Dedifferentiated amniotic fluid mesenchymal stem cell (primary cell): Measurements from ENCODE around the gene SPAG16.

Source experiments
- DNase-seq: peaks from one replicate; pipeline ENCODE4 v3.0.0-alpha.2; 2016; ENCODE audit errors: extremely low spot score

Gene SPAG16

GRCh38 chr2:214156971-214157370 lies 872.7 kb downstream of the SPAG16 start:
- DNase-seq, result no peak

GRCh38 chr2:214158851-214159250 lies 874.6 kb downstream of the SPAG16 start:
- no peak for DNase-seq

DNA sequence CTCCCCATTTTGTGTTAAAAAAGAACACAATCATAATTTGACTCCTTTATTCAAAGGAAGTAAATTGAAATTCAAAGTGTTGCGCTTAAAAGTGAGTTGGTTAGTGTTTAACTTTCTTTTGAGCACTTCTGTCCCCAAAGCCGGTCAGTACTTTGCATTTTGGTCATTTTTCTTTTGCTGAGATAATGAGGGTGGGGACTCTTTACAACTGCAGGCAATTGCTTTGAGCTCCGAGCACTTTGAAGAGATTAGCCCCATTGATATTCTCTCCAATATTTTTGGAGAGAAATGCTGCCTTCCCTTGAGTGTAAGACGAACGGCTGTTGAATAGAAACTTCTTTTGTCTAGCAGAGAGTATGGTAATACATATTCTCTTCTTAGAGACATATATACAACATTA lies 885.0 kb downstream of the SPAG16 start:
- no peak for DNase-seq

GRCh38 chr2:214169736-214170135 lies 885.5 kb downstream of the SPAG16 start:
- peak; percentile 51 for DNase-seq

- DNase-seq, result no peak
Measured at GRCh38 chr2:214174563-214174962, 890.3 kb downstream of the SPAG16 start.

DNA sequence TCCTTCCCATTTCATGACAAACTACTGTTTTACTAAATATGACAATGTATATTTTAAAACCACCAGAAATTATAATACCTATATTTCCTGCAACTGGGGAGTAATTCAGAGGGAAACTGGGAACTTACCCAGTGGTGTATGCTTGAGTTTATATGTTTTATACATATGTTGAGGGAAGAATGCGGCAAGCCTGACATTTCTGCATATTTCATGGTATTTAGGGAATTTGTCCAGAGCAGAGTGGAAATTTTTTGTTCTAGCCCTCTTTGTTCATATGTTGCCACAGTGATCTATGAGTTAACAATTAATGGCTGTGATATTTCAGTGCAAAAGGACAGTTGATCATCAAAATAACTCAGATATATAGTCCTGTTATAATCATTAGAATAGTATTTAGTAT lies 895.8 kb downstream of the SPAG16 start:
- DNase-seq, result no peak

- DNase-seq, result no peak
Measured at GRCh38 chr2:214180686-214181085, 896.4 kb downstream of the SPAG16 start.

GRCh38 chr2:214184461-214184860 lies 900.2 kb downstream of the SPAG16 start:
- DNase-seq, result no peak

DNA sequence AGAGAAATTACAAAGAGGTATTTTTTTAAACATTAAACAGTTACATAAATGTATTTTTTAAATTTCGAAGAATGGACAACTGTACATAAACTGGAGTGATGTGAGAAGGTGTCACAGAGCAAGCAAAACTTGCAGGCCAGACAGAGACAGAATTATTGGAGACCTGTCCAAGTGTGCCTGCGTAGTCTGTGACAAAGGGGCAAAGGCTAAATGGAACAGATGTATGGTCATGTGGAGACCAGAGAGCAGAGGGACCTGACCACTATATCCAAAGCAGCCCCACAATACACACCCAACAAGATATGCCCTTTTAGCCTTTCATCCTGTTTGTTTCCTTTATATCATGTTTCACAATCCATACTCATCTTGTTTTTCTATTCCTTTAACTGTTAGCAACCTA lies 901.3 kb downstream of the SPAG16 start:
- DNase-seq, result no peak

- DNase-seq, result peak; percentile 42
Measured at GRCh38 chr2:214192711-214193110, 908.4 kb downstream of the SPAG16 start.

- DNase-seq, result peak; percentile 88
Measured at GRCh38 chr2:214193943-214194342, 909.7 kb downstream of the SPAG16 start.

DNA sequence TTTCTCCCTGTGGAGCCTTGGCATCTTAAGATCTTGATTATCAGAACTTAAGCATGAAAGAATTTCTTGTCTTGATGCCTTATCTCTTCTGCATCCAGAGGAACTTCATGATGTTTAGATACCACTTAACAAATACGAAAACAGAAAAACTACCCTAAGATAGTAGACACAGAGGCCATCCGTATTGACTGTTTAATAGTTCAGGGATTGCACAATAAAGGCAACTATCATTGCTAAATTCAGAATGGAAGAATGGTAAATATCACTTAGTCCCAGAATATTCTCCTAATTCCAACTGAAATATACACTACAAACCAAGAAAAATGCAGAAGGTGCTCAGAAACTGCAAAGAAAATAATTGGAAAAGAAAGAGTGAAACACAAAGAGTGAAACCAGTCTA lies 912.0 kb downstream of the SPAG16 start:
- DNase-seq, result no peak

DNA sequence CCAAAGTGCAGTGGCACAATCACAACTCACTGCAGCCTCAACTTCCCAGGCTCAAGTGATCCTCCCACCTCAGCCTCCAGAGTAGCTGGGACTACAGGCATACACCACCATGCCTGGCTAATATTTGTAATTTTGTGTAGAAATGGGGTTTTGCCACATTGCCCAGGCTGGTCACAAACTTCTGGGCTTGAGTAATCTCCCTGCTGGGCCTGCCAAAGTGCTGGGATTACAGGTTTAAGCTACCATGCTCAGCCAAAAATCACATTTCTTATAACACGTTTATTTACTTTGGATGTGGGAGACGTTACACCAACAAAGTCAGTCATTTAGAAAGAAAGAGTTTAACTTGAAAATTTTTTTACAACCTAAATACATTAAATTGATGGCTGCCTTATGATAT lies 917.6 kb downstream of the SPAG16 start:
- no peak for DNase-seq

DNA sequence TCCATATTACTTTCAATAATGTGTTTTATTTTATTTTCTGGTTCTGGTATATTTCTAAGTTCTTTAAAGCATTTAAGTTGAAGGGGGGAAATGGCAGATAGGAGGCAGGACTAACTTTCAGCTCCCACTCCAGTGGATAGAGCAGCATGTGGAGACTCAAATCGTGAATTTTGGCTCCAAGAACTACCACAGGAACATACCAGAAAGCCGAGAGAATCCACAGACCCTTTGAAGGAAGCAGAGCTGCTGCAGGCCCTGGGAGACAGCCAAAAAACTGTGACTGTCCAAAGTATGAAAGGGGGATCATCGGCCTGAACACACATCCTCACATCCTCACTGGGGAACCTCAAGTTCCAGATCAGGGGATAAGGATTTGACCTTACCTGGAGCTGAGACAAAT lies 919.0 kb downstream of the SPAG16 start:
- DNase-seq, result no peak

- no peak for DNase-seq
Measured at GRCh38 chr2:214203744-214204289, 919.6 kb downstream of the SPAG16 start.

DNA sequence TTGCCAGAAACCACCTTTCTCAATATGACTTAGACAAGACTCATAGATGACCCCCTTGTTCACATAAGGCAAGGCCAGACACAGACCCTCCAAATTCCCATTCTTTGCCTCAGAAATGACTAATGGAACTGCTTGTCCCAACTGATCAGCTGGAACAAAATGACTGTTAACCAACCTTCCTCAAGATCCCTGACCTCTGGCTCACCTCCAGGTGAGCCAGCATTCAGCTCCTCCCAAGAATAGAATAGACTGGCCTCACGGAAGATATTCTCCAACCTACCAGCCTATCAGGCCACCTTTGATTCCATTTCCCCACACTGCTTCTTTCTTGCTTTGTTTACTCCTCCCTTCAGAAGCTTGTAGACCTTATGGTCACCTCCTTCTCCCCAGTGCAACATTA lies 930.8 kb downstream of the SPAG16 start:
- DNase-seq, result no peak

DNA sequence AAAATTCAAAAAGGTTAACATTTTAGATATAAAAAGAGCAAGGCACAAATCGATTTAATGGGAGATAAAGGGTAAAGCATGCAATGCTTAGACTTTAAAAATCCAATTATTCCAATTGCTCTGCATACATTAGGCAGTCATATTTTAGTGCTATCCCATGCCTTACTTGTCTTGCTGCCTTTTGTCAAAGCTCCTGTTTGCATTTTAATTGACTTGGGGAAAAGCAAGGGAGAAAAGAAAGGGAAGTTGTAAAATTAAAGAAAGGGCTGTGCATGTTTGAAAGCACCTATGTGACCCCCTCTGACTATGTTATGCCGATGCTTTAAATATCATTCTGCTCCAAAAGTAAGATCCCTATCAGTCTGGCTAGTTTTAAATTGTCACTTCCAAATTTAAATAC lies 932.9 kb downstream of the SPAG16 start:
- DNase-seq, result no peak

GRCh38 chr2:214217599-214217998 lies 933.3 kb downstream of the SPAG16 start:
- no peak for DNase-seq

GRCh38 chr2:214220251-214220650 lies 936.0 kb downstream of the SPAG16 start:
- DNase-seq, result no peak

DNA sequence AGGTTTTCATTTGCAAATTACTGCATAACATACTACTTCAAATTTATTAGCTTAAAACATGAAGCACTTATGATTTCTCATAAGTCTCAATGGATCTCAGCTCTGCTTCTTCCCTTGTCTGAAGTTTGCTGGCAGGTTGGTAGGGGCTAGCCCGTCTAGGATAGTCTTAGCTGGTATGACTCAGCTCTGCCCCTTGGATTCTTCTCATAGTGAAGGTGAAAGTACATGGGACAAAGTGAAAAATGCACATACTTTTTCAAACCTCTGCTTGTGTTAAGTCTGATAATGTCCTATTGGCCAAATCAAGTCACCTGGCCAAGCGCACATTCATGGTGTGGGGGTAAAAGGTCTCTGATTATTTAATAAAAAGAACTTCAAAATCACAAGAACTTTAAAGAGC lies 941.8 kb downstream of the SPAG16 start:
- no peak for DNase-seq

DNA sequence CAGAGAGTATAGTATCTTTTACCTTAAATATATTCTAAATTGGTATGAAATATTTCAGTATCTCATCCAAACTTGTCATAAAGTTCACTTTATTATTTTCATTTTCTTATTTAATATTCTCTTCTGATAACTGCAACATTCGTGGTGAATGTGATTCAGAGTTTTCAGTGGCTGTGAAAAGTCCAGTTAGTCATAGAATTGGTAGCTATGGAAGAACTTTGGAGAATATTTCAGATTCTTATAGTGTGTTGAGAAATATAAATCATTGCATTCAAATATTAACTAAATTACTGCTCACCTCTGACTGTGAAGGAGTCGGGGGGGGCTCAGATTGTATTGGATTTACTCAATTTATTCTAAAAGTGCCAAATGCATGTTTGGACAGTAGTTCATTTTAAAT lies 948.0 kb downstream of the SPAG16 start:
- DNase-seq, result no peak

DNA sequence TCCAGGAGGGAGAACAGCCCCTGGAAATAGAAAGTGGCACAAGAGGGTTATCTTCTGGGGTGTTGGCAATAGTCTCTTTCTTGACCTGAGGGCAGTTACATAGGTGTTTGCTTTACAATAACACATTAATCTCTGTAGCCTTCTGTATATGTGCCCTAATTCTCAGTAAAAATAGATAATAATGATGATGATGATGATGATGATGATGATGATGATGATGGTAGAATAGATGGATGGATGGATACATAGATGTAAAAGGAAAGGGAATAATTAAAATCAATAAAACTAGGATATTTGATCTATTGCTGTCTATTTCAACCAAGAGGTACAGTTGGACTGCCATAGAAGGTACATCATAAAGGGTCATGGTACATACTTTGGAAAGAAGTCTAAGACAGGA lies 948.9 kb downstream of the SPAG16 start:
- DNase-seq, result no peak

GRCh38 chr2:214242797-214243196 lies 958.5 kb downstream of the SPAG16 start:
- DNase-seq, result no peak

DNA sequence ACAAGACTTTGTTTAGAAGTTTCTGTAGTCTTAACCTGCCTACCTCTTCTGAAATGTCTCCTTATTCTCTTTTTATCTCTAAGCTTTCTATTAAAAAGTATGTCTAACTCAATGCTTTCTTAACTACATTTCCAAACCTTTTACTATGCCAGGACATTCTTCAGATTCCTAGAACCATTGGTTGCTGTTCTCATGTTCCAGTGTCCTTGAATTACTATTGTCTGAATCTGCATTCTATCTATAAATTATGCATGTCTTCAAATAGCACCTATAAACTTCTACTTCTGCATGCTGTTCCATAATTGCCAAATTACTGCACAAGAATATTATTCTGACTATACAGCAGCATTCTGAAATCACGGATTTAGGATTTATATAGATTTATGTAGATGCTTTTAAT lies 960.6 kb downstream of the SPAG16 start:
- DNase-seq, result peak; percentile 55

DNA sequence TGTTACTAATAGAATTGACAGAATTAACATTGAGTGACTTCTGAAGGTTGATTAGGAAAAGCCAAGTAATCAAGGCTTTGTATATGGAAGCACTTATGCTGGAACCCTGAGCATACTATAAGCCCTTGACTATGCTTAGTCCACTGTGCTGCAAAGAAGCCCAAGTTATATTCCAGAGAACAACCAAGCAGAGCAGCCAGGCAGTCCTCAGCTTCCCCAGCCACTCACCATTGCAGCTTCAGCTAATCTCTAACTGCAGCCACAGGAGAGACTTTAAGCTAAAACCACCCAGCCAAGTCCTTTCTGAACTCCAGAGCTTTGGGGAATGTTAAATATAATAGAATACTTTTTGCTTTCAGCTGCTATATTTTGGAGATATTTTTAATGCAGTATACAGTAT lies 962.2 kb downstream of the SPAG16 start:
- no peak for DNase-seq
